IMR-90 (cell line): ENCODE measurements around the gene PCBP1. TPM values are rescaled to one million over a fixed set of nuclear protein-coding genes. Genes with fewer than 3 reads are reported as not detected.
"Not testable (repeated sequence)": the region's sequence is repeated elsewhere in the genome, so short reads cannot be mapped to it uniquely, and the experiment has no call there.

ENCODE experiments used
- ATAC-seq: fragments of 200-7000 bp; cut with Tn5 transposase; 2 replicates; pipeline ENCODE4 v1.9.1; 2020; ENCODE audit warnings: low read depth, mild to moderate bottlenecking, moderate library complexity
- BruUV-seq: library from RNA; stranded (reverse); fragments of 400-500 nt; replicated peaks from 2 replicates; lab custom pipeline; 2021; lab: Mats Ljungman, UMichigan
- CTCF ChIA-PET: fragments of 300-600 bp; formaldehyde crosslinking; extraction: SDS; loops from one replicate; lab custom pipeline; 2021; ENCODE audit warnings: antibody characterized with exemption; lab: Yijun Ruan, JAX
- POLR2A ChIA-PET: fragments of 300-600 bp; sonication (Branson Sonifier 250); formaldehyde crosslinking; loops from one replicate; lab custom pipeline; 2022; ENCODE audit warnings: antibody characterized with exemption; ENCODE audit not compliant: unreplicated experiment; lab: Charles Lee
- DNase-seq: peaks from one replicate; pipeline ENCODE4 v3.0.0; 2013
- H2AFZ ChIP-seq: replicated peaks from 2 replicates; pipeline ENCODE3; 2013; ENCODE audit warnings: low read length, mild to moderate bottlenecking; ENCODE audit not compliant: poor library complexity
- H2AK5ac ChIP-seq: 2 replicates; pipeline ENCODE4 v1.6.1; 2013; ENCODE audit warnings: low read depth, low read length, inconsistent platforms
- H2AK9ac ChIP-seq: replicated peaks from 2 replicates; pipeline ENCODE3; 2013; ENCODE audit warnings: mild to moderate bottlenecking, low read depth, low read length, moderate library complexity; ENCODE audit not compliant: poor library complexity
- H2BK120ac ChIP-seq: 2 replicates; pipeline ENCODE4 v1.6.1; 2013; ENCODE audit warnings: low read depth, low read length, inconsistent platforms
- H2BK15ac ChIP-seq: 3 replicates; pipeline ENCODE4 v1.6.1; 2013; ENCODE audit warnings: low read depth, low read length, inconsistent platforms
- H2BK20ac ChIP-seq: 2 replicates; pipeline ENCODE4 v1.6.1; 2013; ENCODE audit warnings: low read depth, mild to moderate bottlenecking, inconsistent platforms, low read length, moderate library complexity
- H2BK5ac ChIP-seq: 2 replicates; pipeline ENCODE4 v1.6.1; 2013; ENCODE audit warnings: mild to moderate bottlenecking, low read depth, low read length, inconsistent platforms; ENCODE audit not compliant: poor library complexity, severe bottlenecking
- H3K14ac ChIP-seq: replicated peaks from 2 replicates; pipeline ENCODE4 v1.6.1; 2013; ENCODE audit warnings: low read depth, low read length, inconsistent platforms
- H3K18ac ChIP-seq: 2 replicates; pipeline ENCODE4 v1.6.1; 2013; ENCODE audit warnings: low read depth, low read length, control low read depth
- H3K23ac ChIP-seq: 2 replicates; pipeline ENCODE4 v1.6.1; 2013; ENCODE audit warnings: low read depth, low read length, inconsistent platforms
- H3K27ac ChIP-seq: 2 replicates; pipeline ENCODE4 v1.5.1; 2013; ENCODE audit warnings: mild to moderate bottlenecking, control low read depth, low read length; ENCODE audit not compliant: insufficient read depth
- H3K27me3 ChIP-seq: 2 replicates; pipeline ENCODE4 v1.6.1; 2013; ENCODE audit warnings: low read length; ENCODE audit not compliant: control insufficient read depth, insufficient read depth
- H3K36me3 ChIP-seq: 2 replicates; pipeline ENCODE4 v1.6.1; 2013; ENCODE audit warnings: low read length, mixed read lengths; ENCODE audit not compliant: control insufficient read depth, insufficient read depth
- H3K4ac ChIP-seq: 2 replicates; pipeline ENCODE4 v1.6.1; 2013; ENCODE audit warnings: low read depth, low read length, inconsistent platforms
- H3K4me1 ChIP-seq: 2 replicates; pipeline ENCODE4 v1.6.1; 2013; ENCODE audit warnings: low read length, mixed read lengths; ENCODE audit not compliant: control insufficient read depth, insufficient read depth
- H3K4me2 ChIP-seq: 2 replicates; pipeline ENCODE4 v1.6.1; 2013; ENCODE audit warnings: low read depth, mild to moderate bottlenecking, control low read depth, low read length, moderate library complexity
- H3K4me3 ChIP-seq: 2 replicates; pipeline ENCODE4 v1.5.1; 2013; ENCODE audit warnings: low read depth, mild to moderate bottlenecking, control low read depth, low read length, moderate library complexity; ENCODE audit not compliant: insufficient read depth
- H3K56ac ChIP-seq: 2 replicates; pipeline ENCODE4 v1.6.1; 2013; ENCODE audit warnings: low read length, inconsistent platforms; ENCODE audit not compliant: insufficient read depth; ENCODE audit errors: extremely low read depth
- H3K79me1 ChIP-seq, 2 experiments: 2 replicates each; pipeline ENCODE4 v1.6.1; 2013; ENCODE audit warnings: low read length in 2 of 2, inconsistent platforms in 1 of 2, low read depth in 1 of 2
- H3K9ac ChIP-seq: 2 replicates; pipeline ENCODE4 v1.6.1; 2013; ENCODE audit warnings: low read depth, low read length, control low read depth
- H3K9me1 ChIP-seq: 2 replicates; pipeline ENCODE4 v1.6.1; 2013; ENCODE audit warnings: low read length, inconsistent platforms; ENCODE audit not compliant: insufficient read depth
- H3K9me3 ChIP-seq: 2 replicates; pipeline ENCODE4 v1.6.1; 2013; ENCODE audit warnings: low read length; ENCODE audit not compliant: control insufficient read depth, insufficient read depth
- H4K20me1 ChIP-seq: 2 replicates; pipeline ENCODE4 v1.6.1; 2013; ENCODE audit warnings: low read length, inconsistent platforms; ENCODE audit not compliant: insufficient read depth
- H4K5ac ChIP-seq: 2 replicates; pipeline ENCODE4 v1.6.1; 2013; ENCODE audit warnings: mild to moderate bottlenecking, low read depth, low read length, control low read depth
- H4K8ac ChIP-seq, 2 experiments: 2 replicates each; pipeline ENCODE4 v1.6.1; 2013; ENCODE audit warnings: low read depth in 2 of 2, low read length in 2 of 2, control low read depth in 1 of 2, inconsistent platforms in 1 of 2
- H4K91ac ChIP-seq: 2 replicates; pipeline ENCODE4 v1.6.1; 2013; ENCODE audit warnings: low read depth, low read length, inconsistent platforms; ENCODE audit not compliant: insufficient read depth
- WGBS, 2 experiments: methylation state at CpG; one replicate each; pipeline versions ENCODE4 v1.1.5 to v1.1.7; 2013; ENCODE audit warnings: missing lambda C conversion rate in 2 of 2; ENCODE audit not compliant: insufficient read length in 1 of 2; ENCODE audit errors: extremely low coverage in 2 of 2; 5-methylcytosine and 5-hydroxymethylcytosine counted together
- dilution Hi-C: fragments of 300-500 bp; cut with HindIII; formaldehyde crosslinking; loops from one replicate; pipeline ENCODE4 v1.14.3; 2018; ENCODE audit warnings: low sequenced_read_pairs; ENCODE audit not compliant: unreplicated experiment
- in situ Hi-C: fragments of 300-500 bp; cut with MboI; formaldehyde crosslinking; loops from 3 replicates; pipeline ENCODE4 v1.14.3; 2019; ENCODE audit warnings: low sequenced_read_pairs, inconsistent platforms, mixed read lengths
- intact Hi-C: fragments of 100-400 bp; cut with micrococcal nuclease; formaldehyde crosslinking; loops from 2 replicates; pipeline ENCODE4 v1.10.0; 2022
- polyA plus RNA-seq, 3 experiments: library from polyadenylated mRNA; depleted of rRNA; stranded (reverse); fragments of >200 nt; gene quantifications; 2 replicates each; pipeline ENCODE4 v1.2.3, GENCODE V29; 2012; ENCODE audit warnings: low replicate concordance in 1 of 3
- total RNA-seq: library from RNA; depleted of rRNA; stranded (reverse); fragments of >200 nt; gene quantifications from 2 replicates; pipeline ENCODE4 v1.2.3, GENCODE V29; 2012

Gene PCBP1
- total and polyA plus RNA-seq, 2 of the 4 experiments (the other 2 are of a cell fraction) = 33.7 to 166 TPM

- POLR2A ChIA-PET = not testable (repeated sequence)
These were observed 14.4 kb downstream of the PCBP1 start for GRCh38 chr2:70101686-70102085.

GRCh38 chr2:70102323-70102905 lies 15.1 kb downstream of the PCBP1 start:
- H3K56ac ChIP-seq, dilution Hi-C loops, H3K27me3 ChIP-seq, BruUV-seq, intact Hi-C loops, H3K9me3 ChIP-seq, H3K4me1 ChIP-seq, in situ Hi-C loops, H2BK20ac ChIP-seq, H3K9me1 ChIP-seq, DNase-seq, H4K91ac ChIP-seq, POLR2A ChIA-PET, H3K79me1 ChIP-seq, H2BK5ac ChIP-seq, H3K36me3 ChIP-seq, H2BK15ac ChIP-seq, H4K5ac ChIP-seq, H3K9ac ChIP-seq, H2AK9ac ChIP-seq, CTCF ChIA-PET, H3K4me3 ChIP-seq, H3K18ac ChIP-seq, H2AFZ ChIP-seq, ATAC-seq, H3K14ac ChIP-seq, H3K23ac ChIP-seq, H3K4ac ChIP-seq, H2AK5ac ChIP-seq, H2BK120ac ChIP-seq, H3K4me2 ChIP-seq, H3K27ac ChIP-seq, H4K8ac ChIP-seq, H4K20me1 ChIP-seq: not testable (repeated sequence)
- no CpG with 5 or more reads among the region's 29 CpGs for WGBS, 2 experiments

More at GRCh38 chr2:70101686-70102085, 14.4 kb downstream of the PCBP1 start:
- H2AFZ ChIP-seq, H3K9me1 ChIP-seq, ATAC-seq, H4K5ac ChIP-seq, H3K79me1 ChIP-seq, H4K8ac ChIP-seq, H3K23ac ChIP-seq, H3K4me1 ChIP-seq, H3K4me2 ChIP-seq, H3K4me3 ChIP-seq, H2AK5ac ChIP-seq, H3K36me3 ChIP-seq, H3K27me3 ChIP-seq, H3K18ac ChIP-seq, H2BK120ac ChIP-seq, H2BK5ac ChIP-seq, H3K27ac ChIP-seq, CTCF ChIA-PET, H4K20me1 ChIP-seq, in situ Hi-C loops, H2BK20ac ChIP-seq, BruUV-seq, dilution Hi-C loops, H2BK15ac ChIP-seq, intact Hi-C loops, H2AK9ac ChIP-seq, H3K56ac ChIP-seq, H3K14ac ChIP-seq, H3K9ac ChIP-seq, H4K91ac ChIP-seq, DNase-seq, H3K4ac ChIP-seq, H3K9me3 ChIP-seq: not testable (repeated sequence)
- no CpG with 5 or more reads among the region's 11 CpGs for WGBS, 2 experiments
